ENCODE measurements around the gene POLK. TPM values are rescaled to one million over a fixed set of nuclear protein-coding genes. Genes with fewer than 3 reads are reported as not detected.
A peak's percentile ranks its signal among the peaks of the same experiment; 100 is the strongest.
"Not testable (repeated sequence)": the region's sequence is repeated elsewhere in the genome, so short reads cannot be mapped to it uniquely, and the experiment has no call there.

The POLK gene
- total and polyA plus RNA-seq, 2 donors: 14.1 to 140 TPM

DNA sequence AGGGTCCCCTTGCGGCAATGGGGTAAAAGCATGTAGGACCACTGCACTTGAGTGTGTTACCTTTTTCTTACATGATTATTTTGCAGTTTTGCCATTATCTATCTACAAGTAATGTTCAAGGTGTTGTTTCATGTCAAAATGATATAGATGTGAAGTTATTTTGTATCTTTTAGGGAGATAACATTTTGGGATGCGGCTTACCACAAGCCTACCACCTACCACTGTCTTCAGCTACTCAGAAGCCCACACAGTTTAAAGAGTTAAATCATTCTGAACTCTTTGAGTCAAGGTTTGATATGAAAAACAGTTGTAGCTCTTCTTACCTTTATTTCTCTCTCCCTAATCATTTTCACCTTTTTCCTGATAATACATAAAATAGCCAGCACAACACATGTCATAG, 20.1 kb upstream of the POLK start:
- WGBS: 96% methylated on average over 2 of the region's 2 CpGs

DNA sequence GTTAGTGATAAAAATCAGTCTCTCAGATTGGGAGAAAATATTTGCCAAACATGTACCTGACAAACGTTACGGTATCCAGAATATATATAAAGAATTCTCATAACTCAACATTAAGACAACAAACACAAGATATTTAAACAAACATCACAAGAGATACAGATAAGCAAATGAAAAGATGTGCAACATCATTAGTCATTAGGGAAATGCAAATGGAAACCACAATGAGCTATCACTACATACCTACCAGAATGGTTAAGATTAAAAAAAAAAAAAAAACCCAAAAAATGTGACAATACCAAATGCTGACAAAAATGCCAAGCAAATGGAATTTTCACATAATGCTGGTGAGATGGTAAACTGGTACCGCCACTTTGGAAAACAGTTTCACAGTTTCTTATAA, 15.7 kb upstream of the POLK start:
- no peaks in the 10 kb centered on the region for H3K36me3 ChIP-seq (ENCODE audit: insufficient read depth)
- peaks cover 1% of the 10 kb centered on the region for H3K4me1 ChIP-seq (ENCODE audit: insufficient read depth)
- 87% methylated on average over 3 of the region's 3 CpGs for WGBS
- no peak overlapping the region for H3K27ac ChIP-seq (ENCODE audit: low read depth)
- no peak overlapping the region for H3K4me3 ChIP-seq (ENCODE audit: low read depth, low read length)
- DNase-seq (ENCODE audit: extremely low spot score): no peak

More for the DNA sequence above, 20.1 kb upstream of the POLK start:
- no peaks in the 10 kb centered on the region for H3K36me3 ChIP-seq (ENCODE audit: insufficient read depth)
- no peak overlapping the region for H3K4me3 ChIP-seq (ENCODE audit: low read depth, low read length)
- H3K27ac ChIP-seq (ENCODE audit: low read depth): no peak overlapping the region
- H3K4me1 ChIP-seq (ENCODE audit: insufficient read depth): peaks cover 1% of the 10 kb centered on the region
- no peak for DNase-seq (ENCODE audit: extremely low spot score)

DNA sequence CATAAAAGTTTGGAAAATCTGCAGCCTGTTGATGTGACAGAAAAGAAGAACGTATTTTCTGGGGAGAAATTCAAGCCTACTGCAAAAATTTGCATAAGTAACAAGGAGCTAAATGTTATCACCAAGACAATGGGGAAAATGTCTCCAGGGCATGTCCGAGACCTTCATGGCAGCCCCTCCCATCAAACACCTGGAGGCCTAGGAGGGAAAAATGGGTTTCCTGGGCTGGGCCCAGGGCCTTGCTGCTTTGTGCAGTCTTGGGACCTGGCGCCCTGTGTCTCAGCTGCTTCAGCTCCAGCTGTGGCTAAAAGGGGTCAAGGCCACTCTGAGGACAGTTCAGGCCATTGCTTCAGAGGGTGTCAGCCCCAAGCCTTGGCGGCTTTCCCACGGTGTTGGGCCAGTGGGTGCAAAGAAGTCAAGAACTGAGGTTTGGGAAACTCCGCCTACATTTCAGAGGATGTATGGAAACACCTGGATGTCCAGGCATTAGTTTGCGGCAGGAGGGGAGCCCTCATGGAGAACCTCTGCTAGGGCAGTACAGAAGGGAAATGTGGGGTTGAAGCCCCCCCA, 13.4 kb upstream of the POLK start:
- no peak for DNase-seq (ENCODE audit: extremely low spot score)
- H3K36me3 ChIP-seq (ENCODE audit: insufficient read depth): no peaks in the 10 kb centered on the region
- peaks cover 1% of the 10 kb centered on the region for H3K4me1 ChIP-seq (ENCODE audit: insufficient read depth)
- H3K4me3 ChIP-seq (ENCODE audit: low read depth, low read length): no peak overlapping the region
- H3K27ac ChIP-seq (ENCODE audit: low read depth): no peak overlapping the region
- 99% methylated on average over 7 of the region's 7 CpGs for WGBS

DNA sequence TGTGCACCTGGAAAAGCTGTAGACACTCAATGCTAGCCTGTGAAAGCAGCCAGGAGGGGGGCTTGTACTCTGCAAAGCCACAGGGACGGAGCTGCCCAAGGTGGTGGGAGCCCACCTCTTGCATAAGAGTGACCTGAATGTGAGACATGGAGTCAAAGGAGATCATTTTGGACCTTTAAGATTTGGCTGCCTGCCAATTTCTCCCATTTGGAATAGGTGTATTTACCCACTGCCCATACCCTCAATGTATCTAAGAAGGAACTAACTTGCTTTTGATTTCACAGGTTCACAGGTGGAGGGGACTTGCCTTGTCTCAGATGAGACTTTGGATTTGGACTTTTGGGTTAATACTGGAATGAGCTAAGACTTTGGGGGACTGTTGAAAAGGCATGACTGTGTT, 12.8 kb upstream of the POLK start:
- WGBS: 100% methylated on average over 1 of the region's 1 CpG
- not testable (repeated sequence) for H3K4me1 ChIP-seq (ENCODE audit: insufficient read depth); H3K4me3 ChIP-seq (ENCODE audit: low read depth, low read length); H3K36me3 ChIP-seq (ENCODE audit: insufficient read depth); H3K27ac ChIP-seq (ENCODE audit: low read depth); DNase-seq (ENCODE audit: extremely low spot score)

DNA sequence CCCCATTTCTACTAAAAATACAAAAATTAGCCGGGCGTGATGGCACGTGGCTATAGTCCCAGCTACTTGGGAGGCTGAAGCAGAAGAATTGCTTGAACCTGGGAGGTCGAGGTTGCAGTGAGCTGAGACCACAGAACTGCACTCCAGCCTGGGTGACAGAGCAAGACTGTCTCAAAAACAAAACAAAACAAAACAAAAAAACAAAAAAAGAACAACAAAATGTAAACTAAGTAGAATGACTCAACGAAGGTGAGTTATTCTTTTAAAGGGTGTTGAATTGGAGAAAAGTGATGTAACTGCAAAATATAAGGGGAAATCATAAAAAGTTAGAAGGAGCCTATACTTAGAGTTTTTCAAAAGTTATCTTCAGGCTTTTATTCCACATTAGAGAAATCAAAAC, 6.6 kb upstream of the POLK start:
- DNase-seq (ENCODE audit: extremely low spot score); H3K4me3 ChIP-seq (ENCODE audit: low read depth, low read length); H3K36me3 ChIP-seq (ENCODE audit: insufficient read depth); H3K27ac ChIP-seq (ENCODE audit: low read depth); H3K4me1 ChIP-seq (ENCODE audit: insufficient read depth): not testable (repeated sequence)
- WGBS: 95% methylated on average over 5 of the region's 5 CpGs

DNA sequence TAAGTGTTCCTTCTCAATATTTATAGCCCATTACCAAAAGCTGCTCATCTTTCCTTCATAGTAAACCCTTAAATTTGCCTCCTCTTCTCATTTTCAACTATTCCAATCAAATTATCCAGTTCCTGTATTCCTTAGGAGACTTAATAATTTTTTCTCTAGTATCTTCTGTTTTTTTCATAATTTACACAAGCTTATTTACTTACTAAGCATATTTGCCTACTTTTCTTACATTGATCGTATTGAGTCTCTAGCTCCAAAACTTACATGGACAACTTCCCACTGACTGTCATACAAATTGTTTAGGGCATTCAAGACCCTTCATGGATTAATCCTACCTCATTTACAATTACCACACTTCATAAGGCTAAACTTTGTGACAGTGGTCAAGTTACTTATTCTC, 3.9 kb upstream of the POLK start:
- H3K27ac ChIP-seq (ENCODE audit: low read depth): no peak overlapping the region
- WGBS: 95% methylated on average over 1 of the region's 1 CpG
- H3K36me3 ChIP-seq (ENCODE audit: insufficient read depth): no peaks in the 10 kb centered on the region
- H3K4me1 ChIP-seq (ENCODE audit: insufficient read depth): no peaks in the 10 kb centered on the region
- no peak for DNase-seq (ENCODE audit: extremely low spot score)
- H3K4me3 ChIP-seq (ENCODE audit: low read depth, low read length): no peak overlapping the region

DNA sequence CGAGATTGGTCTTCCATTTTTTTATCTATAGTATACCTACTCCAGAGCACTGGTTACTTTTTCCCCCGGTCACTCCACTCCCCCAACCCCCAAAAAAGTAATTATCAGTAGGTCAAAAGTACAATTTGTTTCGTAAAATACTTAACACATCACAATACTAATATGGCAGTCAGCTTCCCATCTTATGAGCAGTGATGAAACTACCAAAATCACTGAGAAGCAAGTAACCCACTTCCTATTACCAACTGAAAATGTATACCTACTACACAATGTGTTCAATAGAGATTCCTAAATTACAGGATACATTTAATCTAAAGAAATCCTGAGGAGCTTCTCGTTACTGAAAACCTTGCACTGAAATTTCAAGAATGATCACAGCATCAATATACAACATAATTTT, 2.1 kb upstream of the POLK start:
- whole genome bisulfite sequencing: 69% methylated on average over 4 of the region's 4 CpGs
- H3K27ac ChIP-seq (ENCODE audit: low read depth): no peak overlapping the region
- H3K36me3 ChIP-seq (ENCODE audit: insufficient read depth): no peaks in the 10 kb centered on the region
- no peaks in the 10 kb centered on the region for H3K4me1 ChIP-seq (ENCODE audit: insufficient read depth)
- no peak for DNase-seq (ENCODE audit: extremely low spot score)
- peak overlapping the region; percentile 76 for H3K4me3 ChIP-seq (ENCODE audit: low read depth, low read length)

DNA sequence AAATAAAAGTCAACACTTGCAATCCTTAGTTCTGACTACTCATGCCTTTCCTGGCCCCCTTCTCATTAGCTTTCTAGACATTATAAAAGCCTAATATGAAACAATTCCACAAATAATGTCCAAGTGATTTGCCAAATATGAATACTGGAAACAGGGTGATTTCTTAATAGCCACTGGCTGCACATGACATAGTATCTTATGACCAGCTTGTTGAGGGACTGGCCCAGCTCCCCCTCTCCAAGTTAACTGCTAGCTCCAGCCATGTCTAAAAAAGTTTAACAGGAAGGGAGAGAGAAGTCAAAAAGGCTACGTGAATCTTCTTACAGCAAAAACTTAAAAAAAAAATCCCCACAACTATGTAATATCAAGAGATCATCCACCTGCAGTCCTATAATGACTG, 1.7 kb upstream of the POLK start:
- Histone ChIP-seq H3K36me3 (ENCODE audit: insufficient read depth) (no peaks in the 10 kb centered on the region), H3K4me3 (ENCODE audit: low read depth, low read length) (peak overlapping the region; percentile 76), H3K27ac (ENCODE audit: low read depth) (no peak overlapping the region), H3K4me1 (ENCODE audit: insufficient read depth) (no peaks in the 10 kb centered on the region)
- DNase-seq (ENCODE audit: extremely low spot score): no peak
- WGBS: 0% methylated on average over 1 of the region's 1 CpG

DNA sequence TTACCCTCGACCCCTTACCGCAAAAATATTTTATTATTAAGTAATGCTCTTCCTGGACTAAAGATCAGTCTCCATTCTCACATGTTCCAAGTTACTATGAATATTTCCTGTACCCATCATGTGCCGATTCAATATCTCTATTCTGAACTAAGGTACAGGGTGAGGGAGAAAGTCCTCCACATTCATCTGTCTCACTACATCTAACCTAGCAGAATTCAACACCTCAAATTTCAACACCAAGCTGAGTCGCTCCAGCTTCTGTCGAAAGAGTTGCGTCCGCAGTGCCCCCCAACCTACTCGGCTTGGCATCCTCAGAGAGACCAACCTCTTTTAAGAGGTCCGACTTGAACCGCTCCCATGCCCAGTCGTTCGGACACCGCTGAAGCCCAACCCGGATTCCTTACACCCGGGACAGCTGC, 1.3 kb upstream of the POLK start:
- no peak for DNase-seq (ENCODE audit: extremely low spot score)
- no peaks in the 10 kb centered on the region for H3K36me3 ChIP-seq (ENCODE audit: insufficient read depth)
- H3K4me1 ChIP-seq (ENCODE audit: insufficient read depth): no peaks in the 10 kb centered on the region
- peak overlapping the region; percentile 76 for H3K4me3 ChIP-seq (ENCODE audit: low read depth, low read length)
- under 1% methylated on average over 15 of the region's 15 CpGs for WGBS
- H3K27ac ChIP-seq (ENCODE audit: low read depth): peak overlapping the region; percentile 85

DNA sequence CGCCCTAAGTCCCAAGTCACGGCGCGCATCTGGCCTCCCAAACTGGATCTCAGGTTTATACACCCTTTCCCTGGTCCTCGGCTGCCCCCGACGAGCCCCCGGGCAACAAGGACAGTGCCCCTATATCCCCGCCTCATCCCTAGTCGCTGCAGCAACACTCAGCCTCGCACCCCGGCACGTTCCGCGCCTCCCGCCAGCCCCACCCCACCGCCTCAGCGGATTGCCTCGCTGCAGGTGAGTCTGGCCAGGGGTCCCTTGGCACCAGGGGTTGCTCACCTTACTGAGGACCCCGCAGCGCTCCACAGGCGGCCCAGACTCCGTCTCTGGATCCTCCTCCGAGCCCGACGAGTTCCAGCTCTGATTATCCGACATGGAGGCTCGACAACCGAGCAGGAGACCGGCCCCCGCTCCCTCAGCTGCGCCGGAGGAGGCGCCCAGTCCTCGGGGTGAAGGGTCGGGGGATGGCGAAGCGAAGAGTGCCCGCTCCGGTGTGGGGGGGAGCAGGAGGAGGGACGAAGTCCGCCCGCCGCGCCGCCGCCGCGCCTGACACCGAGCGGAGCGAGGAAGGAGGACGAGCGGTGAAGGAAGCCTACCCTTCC, 756 bp upstream of the POLK start:
- WGBS: under 1% methylated on average over 54 of the region's 54 CpGs
- peak overlapping the region; percentile 76 for H3K4me3 ChIP-seq (ENCODE audit: low read depth, low read length)
- no peaks in the 10 kb centered on the region for H3K36me3 ChIP-seq (ENCODE audit: insufficient read depth)
- peak overlapping the region; percentile 85 for H3K27ac ChIP-seq (ENCODE audit: low read depth)
- no peak for DNase-seq (ENCODE audit: extremely low spot score)
- no peaks in the 10 kb centered on the region for H3K4me1 ChIP-seq (ENCODE audit: insufficient read depth)

DNA sequence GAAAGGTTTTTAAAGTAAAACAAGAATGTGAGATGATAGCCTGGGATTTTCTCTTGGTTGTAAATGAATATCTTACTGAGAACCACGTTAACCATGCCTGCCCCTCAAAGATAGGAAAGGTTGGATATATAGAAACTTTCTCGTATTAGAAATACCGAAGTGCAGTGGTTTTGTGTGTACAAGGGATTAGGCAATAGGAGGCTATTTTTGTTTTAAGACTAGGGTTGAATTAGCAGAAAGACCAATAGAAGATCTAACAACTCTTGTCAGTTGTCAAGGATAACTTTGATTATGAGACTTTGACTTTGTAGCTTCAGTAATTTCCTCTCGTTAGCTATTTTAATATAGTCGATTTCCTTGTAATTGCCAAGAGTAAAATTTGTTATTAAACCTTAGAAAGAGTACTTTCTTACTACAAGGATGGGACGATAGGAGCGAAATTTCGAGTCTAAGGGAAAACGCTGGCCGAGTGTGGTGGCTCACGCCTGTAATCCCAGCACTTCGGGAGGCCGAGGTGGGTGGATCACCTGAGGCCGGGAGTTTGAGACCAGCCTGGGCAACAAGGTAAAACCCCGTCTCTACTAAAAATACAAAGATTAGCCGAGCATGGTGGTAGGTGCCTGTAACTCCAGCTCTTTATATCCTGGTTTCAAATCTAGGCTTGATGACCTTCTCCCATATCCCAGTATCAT, 838 bp downstream of the POLK start:
- no peak for DNase-seq (ENCODE audit: extremely low spot score)
- H3K4me1 ChIP-seq (ENCODE audit: insufficient read depth): no peaks in the 10 kb centered on the region
- peak overlapping the region; percentile 98 for H3K27ac ChIP-seq (ENCODE audit: low read depth)
- H3K4me3 ChIP-seq (ENCODE audit: low read depth, low read length): peak overlapping the region; percentile 76
- no peaks in the 10 kb centered on the region for H3K36me3 ChIP-seq (ENCODE audit: insufficient read depth)
- 74% methylated on average over 16 of the region's 16 CpGs for WGBS

DNA sequence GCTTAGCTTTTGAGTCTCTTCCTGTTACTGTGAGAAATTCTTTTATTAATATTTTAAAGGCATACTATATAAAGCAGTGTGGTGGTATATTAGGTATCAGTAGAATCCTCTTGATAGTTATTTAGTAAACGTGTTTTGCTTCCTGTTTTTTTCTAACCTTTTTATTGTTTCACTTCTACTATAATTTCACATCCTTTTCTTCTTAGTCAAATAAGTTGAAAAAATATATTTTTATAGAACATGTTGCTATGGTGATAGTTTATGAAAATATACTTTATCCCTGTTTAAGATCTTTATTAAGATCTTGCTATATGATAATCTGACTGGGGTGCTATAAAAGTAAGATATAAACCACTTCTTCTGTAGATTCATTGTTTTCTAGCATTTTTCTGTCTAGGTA, 2.1 kb downstream of the POLK start:
- Histone ChIP-seq H3K36me3 (ENCODE audit: insufficient read depth) (no peaks in the 10 kb centered on the region), H3K4me3 (ENCODE audit: low read depth, low read length) (no peak overlapping the region), H3K4me1 (ENCODE audit: insufficient read depth) (no peaks in the 10 kb centered on the region), H3K27ac (ENCODE audit: low read depth) (no peak overlapping the region)
- no peak for DNase-seq (ENCODE audit: extremely low spot score)
- 55% methylated on average over 1 of the region's 1 CpG for WGBS

DNA sequence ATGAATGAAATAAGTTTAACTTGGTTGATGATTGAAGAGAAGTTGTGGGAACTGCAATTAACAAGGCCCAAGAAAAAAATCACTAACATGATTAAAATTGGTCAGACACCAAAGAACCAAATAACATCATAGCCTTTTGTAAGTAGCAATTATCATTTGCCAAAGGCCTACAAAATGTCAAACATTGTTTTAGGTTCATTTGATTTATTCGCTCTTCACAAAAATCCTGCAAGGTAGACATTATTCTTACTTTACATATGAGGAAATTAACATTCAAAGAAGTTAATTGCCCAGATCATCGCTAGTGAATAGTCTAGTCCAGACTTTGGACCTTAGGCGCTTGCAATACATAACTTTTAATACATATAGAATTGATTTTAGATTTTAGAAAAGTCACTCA, 2.6 kb downstream of the POLK start:
- 98% methylated on average over 3 of the region's 3 CpGs for WGBS

DNA sequence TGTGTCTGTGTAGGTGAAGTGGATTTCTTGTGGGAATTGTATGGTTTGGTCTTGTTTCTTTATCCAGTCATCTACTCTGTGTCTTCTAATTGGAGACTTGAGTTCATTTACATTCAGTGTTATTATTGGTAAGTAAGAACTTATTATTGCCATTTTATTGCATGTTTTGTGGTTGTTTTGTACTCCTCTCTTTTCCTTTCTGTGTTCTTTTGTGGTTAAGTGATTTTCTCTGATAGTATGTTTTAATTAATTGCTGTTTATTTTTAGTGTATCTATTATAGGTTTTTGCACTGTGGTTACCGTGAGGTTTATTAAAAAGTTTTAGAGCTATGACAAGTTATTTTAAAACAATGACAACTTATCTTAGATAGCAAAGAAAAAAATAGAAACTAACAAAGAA, 8.1 kb downstream of the POLK start:
- H3K4me3 ChIP-seq (ENCODE audit: low read depth, low read length): no peak overlapping the region
- no peak for DNase-seq (ENCODE audit: extremely low spot score)
- no peaks in the 10 kb centered on the region for H3K36me3 ChIP-seq (ENCODE audit: insufficient read depth)
- H3K27ac ChIP-seq (ENCODE audit: low read depth): no peak overlapping the region
- 67% methylated on average over 1 of the region's 1 CpG for WGBS
- H3K4me1 ChIP-seq (ENCODE audit: insufficient read depth): no peaks in the 10 kb centered on the region

More for the DNA sequence above, 2.6 kb downstream of the POLK start:
- Histone ChIP-seq H3K4me3 (ENCODE audit: low read depth, low read length) (no peak overlapping the region), H3K36me3 (ENCODE audit: insufficient read depth) (no peaks in the 10 kb centered on the region), H3K27ac (ENCODE audit: low read depth) (no peak overlapping the region), H3K4me1 (ENCODE audit: insufficient read depth) (no peaks in the 10 kb centered on the region)
- no peak for DNase-seq (ENCODE audit: extremely low spot score)

All from urinary bladder (tissue), 4 donors.